ENCODE data around the gene BRF1.

GRCh38 chr14:105207996-105208737 is 92.6 kb downstream of the BRF1 start:
- TF ChIP-seq POLR2A (IDR thresholded peaks at IDR 0.05): no peak
- no peak for TF ChIP-seq CTCF (IDR thresholded peaks at IDR 0.05)
- TF ChIP-seq EP300 (IDR thresholded peaks at IDR 0.05): no peak
